ENCODE measurements around the gene POSTN. TPM values are rescaled to one million over a fixed set of nuclear protein-coding genes. Genes with fewer than 3 reads are reported as not detected.

Gene POSTN
- total and polyA plus RNA-seq, 4 donors, result 1.0 to 10.9 (median 1.3) TPM

- DNase-seq (ENCODE audit: low spot score), result no peak
- TF ChIP-seq SP1 (IDR thresholded peaks at IDR 0.05) (no peak), NR2F2 (IDR thresholded peaks at IDR 0.05) (no peak), REST (IDR thresholded peaks at IDR 0.05) (no peak), RAD21 (IDR thresholded peaks at IDR 0.05) (no peak), TAF1 (conservative IDR thresholded peaks at IDR 0.05) (no peak), CTCF (IDR thresholded peaks at IDR 0.05; ENCODE audit: low read depth, low read length, missing input control) (no peak), ATF3 (IDR thresholded peaks at IDR 0.05) (no peak)
These were observed 83.3 kb downstream of the POSTN start for GRCh38 chr13:37515226-37515625.

More at GRCh38 chr13:37515226-37515625, 83.3 kb downstream of the POSTN start:
- no peaks in the 10 kb centered on the region for H3K36me3 ChIP-seq (ENCODE audit: control insufficient read depth in 4 of 4, insufficient read depth in 3 of 4, low read depth in 1 of 4, low read length in 3 of 4)
- no peaks in the 10 kb centered on the region for H3K9me3 ChIP-seq (ENCODE audit: control insufficient read depth in 4 of 4, low read length in 3 of 4)
- H3K27me3 ChIP-seq (ENCODE audit: control insufficient read depth in 4 of 4, insufficient read depth in 4 of 4, low read length in 3 of 4), result no peaks in the 10 kb centered on the region
- H3K27ac ChIP-seq (ENCODE audit: low read depth in 1 of 2, low read length in 2 of 2), result no peak overlapping the region
- no peak overlapping the region for H3K9ac ChIP-seq (ENCODE audit: low read depth in 1 of 2, low read length in 2 of 2)
- 64% methylated on average over 1 of the region's 1 CpG for WGBS
- no peak overlapping the region for H3K4me3 ChIP-seq (ENCODE audit: low read depth in 1 of 3, low read length in 3 of 3)
- H3K4me1 ChIP-seq (ENCODE audit: control insufficient read depth in 4 of 4, insufficient read depth in 4 of 4, low read length in 3 of 4), result no peaks in the 10 kb centered on the region

Data from liver (tissue), 9 donors.